GM12878 (cell line): ENCODE results near the gene ACTR8. TPM values are rescaled to one million over a fixed set of nuclear protein-coding genes. Genes with fewer than 3 reads are reported as not detected.
A peak's percentile ranks its signal among the peaks of the same experiment; 100 is the strongest.

Experiments
- ATAC-seq: fragments of 200-7000 bp; cut with Tn5 transposase; 3 replicates; pipeline ENCODE4 v1.9.1; 2020; ENCODE audit warnings: mild to moderate bottlenecking, moderate library complexity
- BruUV-seq: library from RNA; stranded (reverse); fragments of 400-500 nt; replicated peaks from 2 replicates; lab custom pipeline; 2021; lab: Mats Ljungman, UMichigan
- CTCF ChIA-PET: fragments of 300-600 bp; sonication (Branson Sonifier 250); formaldehyde crosslinking; extraction: SDS; loops from one replicate; lab custom pipeline; 2021; ENCODE audit warnings: inconsistent platforms; lab: Yijun Ruan, JAX
- POLR2A ChIA-PET: fragments of 350-600 bp; formaldehyde crosslinking; extraction: SDS; loops from one replicate; lab custom pipeline; 2021; ENCODE audit warnings: inconsistent platforms; lab: Charles Lee
- RAD21 ChIA-PET: fragments of 300-600 bp; sonication (Branson Sonifier 250); formaldehyde crosslinking; loops from one replicate; lab custom pipeline; 2023; ENCODE audit warnings: antibody characterized with exemption; ENCODE audit not compliant: unreplicated experiment; lab: Charles Lee
- SMC1A ChIA-PET: fragments of 300-600 bp; sonication (Branson Sonifier 250); formaldehyde crosslinking; loops from one replicate; lab custom pipeline; 2023; ENCODE audit not compliant: unreplicated experiment, uncharacterized antibody; lab: Charles Lee
- DNase-seq: peaks from one replicate; pipeline ENCODE4 v3.0.0-alpha.2; 2011; ENCODE audit warnings: low read depth, low spot score
- FAIRE-seq: peaks from 3 replicates; lab custom pipeline; 2011; peaks lifted over from hg19 to GRCh38; lab: Jason Lieb, UNC
- H2AFZ ChIP-seq: 2 replicates; pipeline ENCODE4 v1.6.0; 2011; ENCODE audit warnings: low read depth, low read length, control low read depth; ENCODE audit not compliant: control insufficient read depth
- H3K27ac ChIP-seq: 2 replicates; pipeline ENCODE4 v1.5.1; 2011; ENCODE audit warnings: control low read depth; ENCODE audit not compliant: control insufficient read depth, insufficient read depth
- H3K27me3 ChIP-seq, 2 experiments: replicated peaks in 1 of 2; 2 replicates each; pipeline versions ENCODE4 v1.6.0 to v1.6.1; 2011; ENCODE audit warnings: low read length in 1 of 2; ENCODE audit not compliant: control insufficient read depth in 2 of 2, insufficient read depth in 2 of 2
- H3K36me3 ChIP-seq, 2 experiments: 2 replicates each; pipeline ENCODE4 v1.5.1; 2011; ENCODE audit warnings: low read length in 1 of 2; ENCODE audit not compliant: control insufficient read depth in 2 of 2, insufficient read depth in 2 of 2
- H3K4me1 ChIP-seq: 2 replicates; pipeline ENCODE4 v1.6.1; 2011; ENCODE audit warnings: mild to moderate bottlenecking, low read length, moderate library complexity, mixed read lengths; ENCODE audit not compliant: control insufficient read depth, insufficient read depth
- H3K4me2 ChIP-seq: 2 replicates; pipeline ENCODE4 v1.6.0; 2011; ENCODE audit warnings: control low read depth; ENCODE audit not compliant: control insufficient read depth, insufficient read depth
- H3K4me3 ChIP-seq: fragments of 200-600 bp; sonication (generic); 2 replicates; pipeline ENCODE4 v1.5.1; 2016
- H3K79me2 ChIP-seq: 2 replicates; pipeline ENCODE4 v1.6.0; 2011; ENCODE audit warnings: low read length; ENCODE audit not compliant: control insufficient read depth, insufficient read depth
- H3K9ac ChIP-seq: 2 replicates; pipeline ENCODE4 v1.8.0; 2011; ENCODE audit warnings: low read length, control low read depth, mixed read lengths; ENCODE audit not compliant: control insufficient read depth, insufficient read depth
- H3K9me3 ChIP-seq: replicated peaks from 3 replicates; pipeline ENCODE4 v1.5.1; 2011; ENCODE audit warnings: mild to moderate bottlenecking, low read length; ENCODE audit not compliant: control insufficient read depth, insufficient read depth
- H4K20me1 ChIP-seq: 2 replicates; pipeline ENCODE4 v1.6.0; 2011; ENCODE audit not compliant: control insufficient read depth, insufficient read depth
- BCL11A ChIP-seq: IDR thresholded peaks from 2 replicates; pipeline ENCODE4 v1.6.1; 2011; ENCODE audit warnings: low read depth, low read length
- CHD1 ChIP-seq: IDR thresholded peaks from 2 replicates; pipeline ENCODE4 v1.6.1; 2012; ENCODE audit warnings: low read depth, low read length, improper control_type of control experiment
- ESRRA ChIP-seq: IDR thresholded peaks from 2 replicates; pipeline ENCODE4 v1.6.1; 2012; ENCODE audit warnings: mild to moderate bottlenecking, low read length, improper control_type of control experiment
- HSF1 ChIP-seq: fragments of 150-350 bp; IDR thresholded peaks from 2 replicates; pipeline ENCODE4 v1.6.1; 2014; ENCODE audit warnings: mild to moderate bottlenecking, low read depth, low read length
- KDM1A ChIP-seq: fragments of 200-600 bp; sonication (generic); IDR thresholded peaks from 2 replicates; pipeline ENCODE4 v1.6.1; 2016; ENCODE audit warnings: borderline replicate concordance
- LARP7 ChIP-seq: fragments of 450-650 bp; IDR thresholded peaks from 2 replicates; pipeline ENCODE4 v1.6.1; 2017; ENCODE audit warnings: mild to moderate bottlenecking
- PAX8 ChIP-seq: fragments of 450-650 bp; IDR thresholded peaks from 2 replicates; pipeline ENCODE4 v1.6.1; 2017; ENCODE audit warnings: mild to moderate bottlenecking, moderate library complexity
- POLR2AphosphoS2 ChIP-seq: IDR thresholded peaks from 2 replicates; pipeline ENCODE4 v1.6.1; 2011; ENCODE audit warnings: low read depth, mild to moderate bottlenecking, low read length, improper control_type of control experiment, moderate library complexity
- RELA ChIP-seq: fragments of 450-650 bp; IDR thresholded peaks from 2 replicates; pipeline ENCODE4 v1.8.0; 2014; ENCODE audit warnings: borderline replicate concordance; ENCODE audit not compliant: partially characterized antibody
- YBX1 ChIP-seq: fragments of 450-650 bp; IDR thresholded peaks from 2 replicates; pipeline ENCODE4 v1.6.1; 2016; ENCODE audit warnings: antibody characterized with exemption
- ZBED1 ChIP-seq: IDR thresholded peaks from 2 replicates; pipeline ENCODE4 v1.6.1; 2016; ENCODE audit warnings: borderline replicate concordance
- ZNF274 ChIP-seq: IDR thresholded peaks from one replicate; pipeline ENCODE4 v1.8.0; 2011; ENCODE audit not compliant: insufficient read length, insufficient read depth
- ZNF592 ChIP-seq: fragments of 450-650 bp; IDR thresholded peaks from 2 replicates; pipeline ENCODE4 v1.6.1; 2017; ENCODE audit warnings: mild to moderate bottlenecking, moderate library complexity
- WGBS: methylation state at CpG from one replicate; pipeline ENCODE4 v1.1.6; 2016; ENCODE audit warnings: low lambda C conversion rate; ENCODE audit not compliant: insufficient replicate concordance, insufficient coverage; ENCODE audit errors: missing lambda C conversion rate; 5-methylcytosine and 5-hydroxymethylcytosine counted together
- in situ Hi-C: fragments of 300-500 bp; cut with MboI; formaldehyde crosslinking; loops from 9 replicates; pipeline ENCODE4 v1.14.3; 2018; ENCODE audit warnings: mixed read lengths
- intact Hi-C: fragments of 100-400 bp; cut with micrococcal nuclease; formaldehyde crosslinking; loops from one replicate; pipeline ENCODE4 v1.14.2; 2022; ENCODE audit not compliant: unreplicated experiment
- polyA plus RNA-seq, 11 experiments: library from polyadenylated mRNA; depleted of rRNA in 4 of 11; unstranded in 6 of 11; stranded (reverse) in 5 of 11; fragments of >200 nt; fragmentation: Nextera tagmentation in 4 of 11; fragmentation: Illumina TruSeq in 1 of 11; extraction: Ambion mirVana in 4 of 11; extraction: Trizol in 1 of 11; gene quantifications; 1 replicate in 1 of 11; 2 replicates in 10 of 11; pipeline versions ENCODE4 v1.2.1 to v1.2.3, GENCODE V29; 2011 to 2016; ENCODE audit warnings: inconsistent platforms in 2 of 11, missing spikeins in 2 of 11, low read depth in 1 of 11
- total RNA-seq, 4 experiments: library from RNA; depleted of rRNA in 3 of 4; stranded (reverse); fragments of >200 nt in 3 of 4; fragmentation: Illumina TruSeq in 1 of 4; extraction: Trizol in 1 of 4; gene quantifications; 2 replicates each; pipeline versions ENCODE4 v1.2.1 to v1.2.3, GENCODE V29; 2013 to 2021
- TF ChIP-seq, protein P1 (sequence below): fragments of 450-650 bp; formaldehyde crosslinking; IDR thresholded peaks from 2 replicates; pipeline ENCODE4 v1.4.0; 2020; ENCODE audit warnings: mild to moderate bottlenecking, moderate library complexity

Gene ACTR8
- total and polyA plus RNA-seq, 10 of the 15 experiments (the other 5 are each of a cell fraction or from before 2014, with no cell fraction given): 5.3 to 35.7 (median 26.4) TPM

GRCh38 chr3:53880396-53881345 lies 1.3 kb downstream of the ACTR8 start:
- no peak for FAIRE-seq
- TF ChIP-seq HSF1 (no peak), KDM1A (no peak), CHD1 (no peak), ZBED1 (no peak), POLR2AphosphoS2 (no peak), LARP7 (no peak), YBX1 (no peak), ZNF274 (no peak), RELA (no peak), PAX8 (no peak), ESRRA (no peak), ZNF592 (no peak), BCL11A (no peak)
- TF ChIP-seq, protein P1, sequence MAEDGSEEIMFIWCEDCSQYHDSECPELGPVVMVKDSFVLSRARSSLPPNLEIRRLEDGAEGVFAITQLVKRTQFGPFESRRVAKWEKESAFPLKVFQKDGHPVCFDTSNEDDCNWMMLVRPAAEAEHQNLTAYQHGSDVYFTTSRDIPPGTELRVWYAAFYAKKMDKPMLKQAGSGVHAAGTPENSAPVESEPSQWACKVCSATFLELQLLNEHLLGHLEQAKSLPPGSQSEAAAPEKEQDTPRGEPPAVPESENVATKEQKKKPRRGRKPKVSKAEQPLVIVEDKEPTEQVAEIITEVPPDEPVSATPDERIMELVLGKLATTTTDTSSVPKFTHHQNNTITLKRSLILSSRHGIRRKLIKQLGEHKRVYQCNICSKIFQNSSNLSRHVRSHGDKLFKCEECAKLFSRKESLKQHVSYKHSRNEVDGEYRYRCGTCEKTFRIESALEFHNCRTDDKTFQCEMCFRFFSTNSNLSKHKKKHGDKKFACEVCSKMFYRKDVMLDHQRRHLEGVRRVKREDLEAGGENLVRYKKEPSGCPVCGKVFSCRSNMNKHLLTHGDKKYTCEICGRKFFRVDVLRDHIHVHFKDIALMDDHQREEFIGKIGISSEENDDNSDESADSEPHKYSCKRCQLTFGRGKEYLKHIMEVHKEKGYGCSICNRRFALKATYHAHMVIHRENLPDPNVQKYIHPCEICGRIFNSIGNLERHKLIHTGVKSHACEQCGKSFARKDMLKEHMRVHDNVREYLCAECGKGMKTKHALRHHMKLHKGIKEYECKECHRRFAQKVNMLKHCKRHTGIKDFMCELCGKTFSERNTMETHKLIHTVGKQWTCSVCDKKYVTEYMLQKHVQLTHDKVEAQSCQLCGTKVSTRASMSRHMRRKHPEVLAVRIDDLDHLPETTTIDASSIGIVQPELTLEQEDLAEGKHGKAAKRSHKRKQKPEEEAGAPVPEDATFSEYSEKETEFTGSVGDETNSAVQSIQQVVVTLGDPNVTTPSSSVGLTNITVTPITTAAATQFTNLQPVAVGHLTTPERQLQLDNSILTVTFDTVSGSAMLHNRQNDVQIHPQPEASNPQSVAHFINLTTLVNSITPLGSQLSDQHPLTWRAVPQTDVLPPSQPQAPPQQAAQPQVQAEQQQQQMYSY: no peak

More at GRCh38 chr3:53880396-53881345, 1.3 kb downstream of the ACTR8 start:
- Histone ChIP-seq H3K27ac (peak overlapping the region; percentile 88), H3K36me3 (peaks cover 0 to 20% of the 10 kb centered on the region in 2 experiments), H3K4me3 (peak overlapping the region; percentile 80), H3K9ac (peak overlapping the region; percentile 97), H3K4me1 (peaks cover 5% of the 10 kb centered on the region), H2AFZ (peak overlapping the region; percentile 4; the same call in 1 of the 2 replicates), H4K20me1 (no peaks in the 10 kb centered on the region), H3K27me3 (no peaks in the 10 kb centered on the region), H3K9me3 (no peaks in the 10 kb centered on the region), H3K79me2 (peaks cover 16% of the 10 kb centered on the region), H3K4me2 (peak overlapping the region; percentile 98)
- 64% methylated on average over 10 of the region's 10 CpGs for WGBS
- SMC1A ChIA-PET: interaction anchor here (0.7 to 2.7 kb wide), 11 partner anchors 10 to 130 kb away, joined by 3 to 15 read pairs (median 4); no protein-coding TSS in a partner anchor
- BruUV-seq: no TSS peak
- CTCF ChIA-PET: interaction anchor here (0.9 to 2.6 kb wide), 7 partner anchors 10 to 151 kb away, joined by 4 to 17 read pairs (median 5); partner anchors contain the start of gene SELENOK
- RAD21 ChIA-PET: interaction anchor here (0.8 to 2.3 kb wide), 7 partner anchors 9 to 223 kb away, joined by 3 to 12 read pairs (median 4); partner anchors contain the start of gene SELENOK
- in situ Hi-C loops: no loop called here
- DNase-seq (no peak), ATAC-seq (peak; percentile 3; the same call in 1 of the 3 replicates)
- POLR2A ChIA-PET: interaction anchor here (0.5 to 2.9 kb wide), 6 partner anchors 8 to 36 kb away, joined by 3 to 26 read pairs (median 5); partner anchors contain the start of gene SELENOK
- intact Hi-C loops: no loop called here
